Kidney (tissue), 14 donors: ENCODE results near the gene WDR45. TPM values are rescaled to one million over a fixed set of nuclear protein-coding genes. Genes with fewer than 3 reads are reported as not detected.

Experiments
- DNase-seq, 5 donors: peaks; one replicate each; pipeline ENCODE4 v3.0.0-alpha.2; 2013 to 2020
- FAIRE-seq: peaks from 2 replicates; lab custom pipeline; 2012; peaks lifted over from hg19 to GRCh38; lab: Jason Lieb, UNC
- H3K27ac ChIP-seq, 2 donors: one replicate each; pipeline ENCODE4 v1.7.0; 2013; ENCODE audit warnings: low read depth in 2 of 2, low read length in 2 of 2, inconsistent platforms in 1 of 2
- H3K27me3 ChIP-seq: one replicate; pipeline ENCODE4 v1.7.1; 2013; ENCODE audit warnings: low read length, inconsistent platforms; ENCODE audit not compliant: control insufficient read depth, insufficient read depth
- H3K36me3 ChIP-seq, 3 donors: one replicate each; pipeline versions ENCODE4 v1.7.0 to v1.7.1; 2013; ENCODE audit warnings: low read length in 3 of 3, control low read depth in 1 of 3, inconsistent platforms in 1 of 3; ENCODE audit not compliant: insufficient read depth in 3 of 3, control insufficient read depth in 2 of 3
- H3K4me1 ChIP-seq, 3 donors: one replicate each; pipeline versions ENCODE4 v1.7.0 to v1.7.1; 2013; ENCODE audit warnings: low read length in 3 of 3, inconsistent platforms in 1 of 3, low read depth in 1 of 3; ENCODE audit not compliant: control insufficient read depth in 2 of 3, insufficient read depth in 2 of 3
- H3K4me3 ChIP-seq, 3 donors: one replicate each; pipeline versions ENCODE4 v1.7.0 to v1.8.1; 2013; ENCODE audit warnings: low read length in 3 of 3, control low read depth in 1 of 3, inconsistent platforms in 1 of 3
- H3K9ac ChIP-seq, 3 donors: one replicate each; pipeline versions ENCODE4 v1.7.0 to v1.7.1; 2013; ENCODE audit warnings: low read length in 3 of 3, control low read depth in 1 of 3, inconsistent platforms in 1 of 3
- H3K9me3 ChIP-seq, 3 donors: one replicate each; pipeline versions ENCODE4 v1.7.0 to v1.7.1; 2013; ENCODE audit warnings: low read length in 3 of 3, control low read depth in 1 of 3, inconsistent platforms in 1 of 3; ENCODE audit not compliant: control insufficient read depth in 2 of 3, insufficient read depth in 1 of 3
- CTCF ChIP-seq: IDR thresholded peaks from 3 replicates; pipeline ENCODE4 v1.5.1; 2012; ENCODE audit warnings: mild to moderate bottlenecking, moderate library complexity, borderline replicate concordance; ENCODE audit not compliant: insufficient read depth; ENCODE audit errors: extremely low read depth
- intact Hi-C: fragments of 100-400 bp; cut with DNase I; formaldehyde crosslinking; loops from one replicate; pipeline ENCODE4 v1.11.1; 2022
- polyA plus RNA-seq: library from polyadenylated mRNA; stranded (reverse); fragments of 350-450 nt; fragmentation: Illumina TruSeq; extraction: RNeasy Lipid Tissue Mini Kit (QIAGEN cat#74804); gene quantifications from one replicate; pipeline ENCODE4 v1.2.3, GENCODE V29; 2014; ENCODE audit warnings: low read depth, low replicate concordance; ENCODE audit not compliant: insufficient read depth
- total RNA-seq: library from RNA; stranded (reverse); fragmentation: NEBNext Ultra II Directional; extraction: Animal tissue kit (Norgen Biotek cat#: 25700); gene quantifications from one replicate; pipeline ENCODE4 v1.2.1, GENCODE V29; 2021
- donor health status: control.
- donor health status: control.
- donor health status: control.
- donor health status: control.
- donor health status: control.
- donor health status: DM: yes; HTN: yes; CAD: no.
- donor health status: Normal renal cell carcinoma (clear cell type).

The WDR45 gene
- total and polyA plus RNA-seq, 2 donors from 2014 or later: 67.4 to 72.4 TPM

GRCh38 chrX:49075347-49075746 lies 4.3 kb downstream of the WDR45 start:
- Histone ChIP-seq H3K27ac (no peak overlapping the region), H3K27me3 (no peaks in the 10 kb centered on the region), H3K4me1 (peaks cover 0 to 7% (median 0%) of the 10 kb centered on the region in 3 donors), H3K4me3 (no peak overlapping the region), H3K9ac (no peak overlapping the region), H3K36me3 (peaks cover 0 to 9% (median 0%) of the 10 kb centered on the region in 3 donors), H3K9me3 (no peaks in the 10 kb centered on the region)
- TF ChIP-seq CTCF: no peak
- FAIRE-seq (no peak), DNase-seq (peak in 1 of 5 donors; percentile 42)
- intact Hi-C loops: no loop called here

DNA sequence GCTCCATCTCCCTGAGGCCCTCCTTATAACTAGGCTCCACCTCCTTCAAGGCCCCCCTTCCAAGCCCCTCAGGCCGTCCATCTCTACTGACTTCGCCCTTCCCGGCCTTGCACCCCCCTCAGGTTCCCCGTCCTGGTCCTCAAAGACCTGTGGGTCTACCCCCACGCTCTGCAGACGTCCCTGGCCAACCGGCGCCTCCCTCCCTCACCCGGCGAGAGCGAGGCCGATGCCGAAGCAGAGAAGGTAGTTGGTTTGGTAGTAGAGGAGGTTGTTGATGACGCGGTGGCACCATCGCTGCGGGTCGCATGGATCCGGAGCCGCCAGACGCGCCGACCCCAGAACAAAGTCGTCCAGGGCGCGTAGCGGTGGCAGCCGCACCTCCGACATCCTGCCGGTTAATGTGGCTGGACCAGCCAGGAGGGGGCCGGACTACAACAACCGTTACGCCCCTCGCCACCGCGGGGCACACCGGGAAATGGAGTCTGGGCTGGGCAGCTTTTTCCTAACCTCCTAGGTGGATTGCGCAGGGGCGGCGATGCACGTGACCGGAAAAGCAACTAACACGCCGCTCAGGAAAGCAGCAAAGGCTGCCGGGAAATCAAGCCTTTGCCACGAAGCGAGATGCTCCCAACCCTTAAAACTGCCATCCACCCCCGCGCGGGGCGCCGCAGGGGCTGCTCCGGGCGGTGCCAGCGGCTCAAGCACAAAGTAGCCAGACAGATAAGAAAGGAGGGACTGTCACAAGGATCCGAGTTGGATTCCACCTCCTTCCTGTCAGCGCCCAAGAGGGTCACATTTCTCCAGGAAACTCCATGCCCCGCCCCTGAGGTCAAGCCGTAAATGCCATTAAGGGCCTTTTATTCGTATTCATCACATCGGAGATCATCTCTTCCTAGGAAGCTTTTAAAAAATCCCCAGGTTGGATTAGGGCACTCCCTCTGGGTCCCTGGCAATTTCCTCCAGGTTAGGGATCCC lies 5.8 kb downstream of the WDR45 start, which contains the start of gene PRAF2:
PRAF2 (minus strand) TSS at position 402 of the 975 bp plus-strand sequence; CDS start at position 387, 15 bp downstream.
- TF ChIP-seq CTCF: peak; percentile 1
- intact Hi-C loops: no loop called here

GRCh38 chrX:49072712-49073095 lies 7.0 kb downstream of the WDR45 start:
- Histone ChIP-seq H3K9ac (no peak overlapping the region), H3K27ac (no peak overlapping the region), H3K4me1 (peaks cover 0 to 4% (median 0%) of the 10 kb centered on the region in 3 donors), H3K27me3 (no peaks in the 10 kb centered on the region), H3K36me3 (peaks cover 0 to 9% (median 0%) of the 10 kb centered on the region in 3 donors), H3K9me3 (no peaks in the 10 kb centered on the region), H3K4me3 (peak overlapping the region in 1 of 3 donors; percentile 64)
- peak in 1 of 5 donors; percentile 58 for DNase-seq
- no peak for FAIRE-seq
- TF ChIP-seq CTCF: no peak
- intact Hi-C loops: no loop called here

More for the DNA sequence above, 5.8 kb downstream of the WDR45 start, which contains the start of gene PRAF2:
- Histone ChIP-seq H3K27me3 (no peaks in the 10 kb centered on the region), H3K27ac (peak within 1 kb of the TSS in 1 of 2 donors; percentile 64), H3K4me1 (peaks cover 0 to 7% (median 0%) of the 10 kb centered on the region in 3 donors), H3K9me3 (no peaks in the 10 kb centered on the region), H3K36me3 (peaks cover 0 to 9% (median 0%) of the 10 kb centered on the region in 3 donors), H3K9ac (peak within 1 kb of the TSS in 2 of 3 donors; percentile 36 to 46), H3K4me3 (peak within 1 kb of the TSS; percentile 61 to 73 (median 64))
- FAIRE-seq (peak; percentile 86), DNase-seq (peak; percentile 93 to 97 (median 95))
